GM21515 (cell line): Measurements from ENCODE around the gene AMMECR1.
"Not testable (repeated sequence)": the region's sequence is repeated elsewhere in the genome, so short reads cannot be mapped to it uniquely, and the experiment has no call there.

Experiments
- ATAC-seq: cut with Tn5 transposase; IDR thresholded peaks from one replicate; pipeline ENCODE4 v1.9.1; 2021; ENCODE audit not compliant: unreplicated experiment

AMMECR1 gene

DNA sequence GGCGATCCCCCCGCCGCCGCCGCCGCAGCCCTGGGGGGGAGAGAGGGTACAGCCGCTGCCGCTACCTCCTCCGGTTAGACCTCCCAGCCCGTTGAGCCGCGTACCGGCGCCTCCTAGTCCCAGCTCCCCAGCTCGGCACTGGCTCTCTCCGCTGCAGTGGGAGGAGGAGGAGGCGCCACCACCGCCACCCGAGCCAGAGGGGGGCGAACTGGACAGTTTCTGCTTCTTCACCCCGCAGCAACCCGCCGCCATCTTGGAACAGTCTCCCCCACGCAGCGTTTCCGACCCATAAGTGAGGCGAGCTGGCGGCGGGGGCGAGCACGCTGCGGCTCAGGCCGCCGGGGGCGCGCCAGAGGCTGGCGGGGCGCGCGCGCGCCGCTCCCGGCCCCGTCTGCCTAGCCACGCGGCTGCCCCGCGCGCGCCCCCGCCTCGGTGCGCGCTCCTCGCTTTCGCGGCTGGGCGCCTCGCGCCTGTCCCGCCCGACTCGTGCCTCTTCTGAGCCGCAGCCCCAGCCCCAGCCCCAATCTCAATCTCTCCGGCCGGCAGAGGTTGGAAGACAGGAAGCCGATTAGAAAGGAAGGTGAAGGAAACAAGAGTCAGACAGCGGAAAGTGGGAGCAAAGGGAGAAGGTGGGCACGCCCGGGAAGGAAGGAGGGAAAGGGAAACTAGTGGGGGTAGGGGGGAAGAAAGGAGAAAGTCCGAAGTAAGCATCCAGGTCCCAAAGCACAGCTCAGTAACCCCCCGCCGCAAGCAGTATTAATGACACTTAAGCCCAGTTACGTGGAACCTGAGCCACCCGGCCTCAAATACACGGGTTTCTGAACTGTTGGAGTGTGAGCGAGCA lies at the start of gene AMMECR1:
TSS of gene AMMECR1 (minus strand) at position 266 of the 844 bp plus-strand sequence. CDS start at position 252, 14 bp downstream.
- ATAC-seq, result peak; percentile 78

DNA sequence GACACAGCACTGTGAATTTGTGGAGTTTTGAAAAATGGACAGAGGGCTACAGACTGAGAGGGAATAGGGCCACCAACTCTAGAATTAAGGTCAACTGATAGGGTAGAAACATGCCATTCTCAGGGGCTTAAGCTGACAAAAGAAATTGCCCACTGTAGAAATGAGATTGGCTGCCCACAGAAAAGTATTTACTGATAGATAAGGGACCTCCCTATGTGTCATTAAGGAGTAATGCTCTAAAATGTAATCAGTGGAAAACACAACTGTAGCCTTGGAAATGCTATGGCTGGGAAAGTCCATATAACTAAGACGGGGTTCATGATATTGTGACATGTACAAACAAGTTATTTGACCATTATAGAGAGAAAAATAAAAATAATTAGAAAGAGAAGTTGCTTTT lies 45.4 kb upstream of the AMMECR1 start:
- ATAC-seq, result no peak

- ATAC-seq, result no peak
Measured at GRCh38 chrX:110359273-110359672, 41.4 kb upstream of the AMMECR1 start.

DNA sequence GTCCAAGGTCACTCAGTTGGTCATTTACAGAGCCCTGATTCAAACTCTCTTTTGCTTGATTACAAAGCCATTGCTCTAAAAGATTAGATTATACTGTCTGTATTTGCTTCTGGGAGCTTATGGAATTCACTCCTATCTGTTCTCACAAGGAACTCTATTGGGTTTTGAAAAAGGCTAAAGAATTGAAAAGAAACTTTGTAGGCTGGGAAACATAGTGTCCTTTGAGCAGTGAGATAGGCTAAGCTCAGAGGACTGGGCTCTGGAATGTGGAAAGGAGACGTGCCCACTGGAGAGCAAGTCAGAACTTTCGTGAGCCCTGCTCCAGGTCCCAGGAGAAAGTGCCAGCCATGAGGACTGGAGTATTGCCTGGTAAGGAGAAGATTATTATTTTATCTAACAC lies 40.7 kb upstream of the AMMECR1 start, which contains the start of gene RTL9:
TSS of gene RTL9 (plus strand) at position 301 of the 400 bp plus-strand sequence. CDS start 91,770 bp downstream, outside the sequence.
- ATAC-seq, result no peak

DNA sequence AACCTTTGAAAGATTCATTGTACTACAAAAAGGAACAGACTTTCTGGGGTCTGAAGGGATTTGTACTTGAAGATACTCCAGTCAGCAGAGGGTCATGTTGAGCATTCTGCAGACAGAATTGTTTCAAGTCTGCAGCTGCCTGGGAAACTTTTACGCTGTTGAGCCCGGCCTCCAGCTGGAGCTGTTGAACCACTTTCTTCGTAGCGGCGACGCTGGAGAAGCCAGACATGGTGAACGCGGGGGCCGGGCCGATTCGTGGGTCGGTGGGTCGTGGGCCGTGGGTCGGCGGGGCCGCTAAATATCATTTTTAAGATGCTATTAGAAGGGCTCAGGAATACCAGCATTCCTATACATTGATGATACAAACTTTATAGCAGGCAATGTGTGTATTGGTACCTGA lies 28.8 kb upstream of the AMMECR1 start:
- ATAC-seq, result no peak

DNA sequence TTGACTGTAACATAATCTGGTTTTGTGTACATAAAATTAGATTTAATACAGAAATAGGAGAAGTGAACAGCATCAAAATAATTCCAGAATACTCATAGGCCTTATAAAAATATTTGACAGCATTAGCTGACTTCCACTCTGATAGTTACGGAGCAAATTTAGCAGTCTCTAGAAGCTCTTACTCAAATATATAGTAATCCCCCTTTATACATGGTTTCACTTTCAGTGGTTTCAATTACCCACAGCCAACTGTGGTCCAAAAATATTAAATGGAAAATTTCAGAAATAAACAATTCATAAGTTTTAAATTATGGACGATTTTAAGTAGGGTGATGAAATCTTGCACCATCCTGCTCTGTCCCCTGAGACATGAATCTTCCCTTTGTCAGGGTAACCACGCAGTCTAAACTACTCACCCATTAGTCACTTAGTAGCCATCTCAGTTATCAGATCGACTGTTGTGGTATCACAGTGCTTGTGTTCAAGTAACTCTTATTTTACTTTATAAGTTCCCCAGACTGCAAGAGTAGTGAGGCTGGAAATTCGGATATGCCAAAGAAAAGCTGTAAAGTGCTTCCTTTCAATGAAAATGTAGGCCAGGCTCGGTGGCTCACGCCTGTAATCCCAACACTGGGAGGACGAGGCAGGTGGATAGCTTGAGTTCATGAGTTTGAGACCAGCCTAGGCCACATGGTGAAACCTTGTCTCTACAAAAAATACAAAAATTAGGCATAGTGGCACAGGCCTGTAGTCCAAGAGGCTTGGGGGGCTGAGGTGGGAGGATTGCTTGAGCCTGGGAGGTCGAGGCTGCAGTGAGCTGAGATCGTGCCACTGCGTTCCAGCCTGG lies 23.5 kb upstream of the AMMECR1 start:
- ATAC-seq, result no peak

DNA sequence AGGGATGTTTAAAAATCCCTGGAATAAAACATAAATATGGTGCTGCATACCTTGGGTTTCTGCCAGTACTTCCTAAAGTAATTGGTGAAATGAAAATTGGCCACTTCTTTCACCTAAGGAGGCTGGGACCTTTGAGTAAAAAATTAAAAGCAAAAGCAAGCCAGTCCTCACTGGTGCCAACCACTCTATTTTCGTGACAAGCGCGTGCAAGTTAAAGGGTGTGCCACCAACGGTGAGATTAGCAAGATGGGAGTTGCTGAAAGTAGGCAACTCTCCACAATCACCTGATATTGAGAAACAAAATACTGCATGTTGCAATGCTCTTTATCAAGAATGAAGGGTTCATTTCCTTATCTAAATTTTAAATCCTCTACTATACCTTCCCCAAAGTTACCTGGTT lies 21.1 kb upstream of the AMMECR1 start:
- no peak for ATAC-seq

DNA sequence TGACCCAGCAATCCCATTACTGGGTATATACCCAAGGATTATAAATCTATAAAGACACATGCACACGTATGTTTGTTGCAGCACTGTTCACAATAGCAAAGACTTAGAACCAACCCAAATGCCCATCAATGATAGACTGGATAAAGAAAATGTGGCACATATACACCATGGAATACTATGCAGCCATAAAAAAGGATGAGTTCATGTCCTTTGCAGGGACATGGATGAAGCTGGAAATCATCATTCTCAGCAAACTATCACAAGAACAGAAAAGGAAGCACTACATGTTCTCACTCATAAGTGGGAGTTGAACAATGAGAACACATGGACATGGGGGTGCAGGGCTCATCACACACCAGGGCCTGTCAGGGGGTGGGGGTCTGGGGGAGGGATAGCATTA lies 15.6 kb upstream of the AMMECR1 start:
- ATAC-seq, result not testable (repeated sequence)

GRCh38 chrX:110331444-110332030 lies 13.7 kb upstream of the AMMECR1 start:
- ATAC-seq, result no peak

- not testable (repeated sequence) for ATAC-seq
Measured at GRCh38 chrX:110328613-110329012, 10.7 kb upstream of the AMMECR1 start.

GRCh38 chrX:110327336-110327735 lies 9.5 kb upstream of the AMMECR1 start:
- ATAC-seq, result no peak

DNA sequence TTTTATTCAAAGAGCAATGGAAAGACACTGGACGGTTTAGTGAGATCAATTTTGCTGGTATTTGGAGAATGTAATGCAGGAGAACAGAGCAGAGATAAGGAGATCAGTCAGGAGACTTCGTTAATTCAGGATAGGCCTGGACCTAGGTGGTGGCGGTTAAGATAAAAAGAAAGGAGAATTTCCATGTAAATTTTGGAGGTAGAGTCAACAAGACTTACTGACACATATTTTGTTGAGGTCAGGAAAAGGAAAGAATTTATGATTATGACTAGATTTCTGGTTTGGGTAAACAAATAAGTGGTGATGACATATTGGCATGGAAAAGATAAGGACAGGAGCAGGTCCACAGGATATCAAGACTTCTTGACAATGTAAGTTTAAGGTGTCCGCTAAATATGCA lies 8.8 kb upstream of the AMMECR1 start:
- ATAC-seq, result no peak

GRCh38 chrX:110322603-110323002 lies 4.7 kb upstream of the AMMECR1 start:
- no peak for ATAC-seq

GRCh38 chrX:110321670-110322069 lies 3.8 kb upstream of the AMMECR1 start:
- no peak for ATAC-seq

- ATAC-seq, result no peak
Measured at GRCh38 chrX:110321081-110321480, 3.2 kb upstream of the AMMECR1 start.

GRCh38 chrX:110320381-110320987 lies 2.6 kb upstream of the AMMECR1 start:
- no peak for ATAC-seq

- no peak for ATAC-seq
Measured at GRCh38 chrX:110318664-110318968, 731 bp upstream of the AMMECR1 start.

- peak; percentile 22 for ATAC-seq
Measured at GRCh38 chrX:110317061-110317819, 645 bp downstream of the AMMECR1 start.

GRCh38 chrX:110316351-110317060 lies 1.4 kb downstream of the AMMECR1 start:
- no peak for ATAC-seq

- no peak for ATAC-seq
Measured at GRCh38 chrX:110315551-110315950, 2.3 kb downstream of the AMMECR1 start.
